Gastroesophageal sphincter (tissue), 3 donors: ENCODE results near the gene CSNK2B.

Source experiments
- CTCF ChIP-seq, 4 experiments: fragments of 200-600 bp in 2 of 4; fragments of 450-650 bp in 2 of 4; sonication (generic) in 1 of 4; IDR thresholded peaks; one replicate each; pipeline ENCODE4 v1.5.1; 2017 to 2019; ENCODE audit warnings: antibody characterized with exemption in 4 of 4, mild to moderate bottlenecking in 2 of 4, moderate library complexity in 2 of 4
- POLR2A ChIP-seq, 2 donors: fragments of 450-650 bp; IDR thresholded peaks; one replicate each; pipeline ENCODE4 v1.6.1; 2017; ENCODE audit warnings: antibody characterized with exemption in 2 of 2, mild to moderate bottlenecking in 2 of 2, moderate library complexity in 1 of 2

- TF ChIP-seq CTCF (IDR thresholded peaks at IDR 0.05), result no peak
- TF ChIP-seq POLR2A (IDR thresholded peaks at IDR 0.05), result peak in 1 of 2 donors; percentile 30
Measured at GRCh38 chr6:31664790-31665500, 935 bp upstream of the CSNK2B start, which contains the start of gene GPANK1.
